ENCODE results near the gene COPS7A.

- TF ChIP-seq CTCF (optimal IDR thresholded peaks at IDR 0.05 in 1 of 3, IDR thresholded peaks at IDR 0.05 in 1 of 3, conservative IDR thresholded peaks at IDR 0.05 in 1 of 3; ENCODE audit: extremely low read depth in 1 of 3, insufficient read depth in 2 of 3, low read length in 3 of 3) (no peak), EZH2 (IDR thresholded peaks at IDR 0.05; ENCODE audit: low read length) (no peak)
Measured at GRCh38 chr12:6676962-6677361, 46.9 kb upstream of the COPS7A start.

Data from keratinocyte (primary cell).